HEK293T (cell line): Measurements from ENCODE around the gene WT1.

Experiments used
- FOXA1 ChIP-seq: fragments of 450-650 bp; IDR thresholded peaks from 2 replicates; pipeline ENCODE4 v1.6.1; 2016; ENCODE audit warnings: mild to moderate bottlenecking
- FOXM1 ChIP-seq: fragments of 450-650 bp; IDR thresholded peaks from 2 replicates; pipeline ENCODE4 v1.6.1; 2017; ENCODE audit warnings: mild to moderate bottlenecking, borderline replicate concordance

DNA sequence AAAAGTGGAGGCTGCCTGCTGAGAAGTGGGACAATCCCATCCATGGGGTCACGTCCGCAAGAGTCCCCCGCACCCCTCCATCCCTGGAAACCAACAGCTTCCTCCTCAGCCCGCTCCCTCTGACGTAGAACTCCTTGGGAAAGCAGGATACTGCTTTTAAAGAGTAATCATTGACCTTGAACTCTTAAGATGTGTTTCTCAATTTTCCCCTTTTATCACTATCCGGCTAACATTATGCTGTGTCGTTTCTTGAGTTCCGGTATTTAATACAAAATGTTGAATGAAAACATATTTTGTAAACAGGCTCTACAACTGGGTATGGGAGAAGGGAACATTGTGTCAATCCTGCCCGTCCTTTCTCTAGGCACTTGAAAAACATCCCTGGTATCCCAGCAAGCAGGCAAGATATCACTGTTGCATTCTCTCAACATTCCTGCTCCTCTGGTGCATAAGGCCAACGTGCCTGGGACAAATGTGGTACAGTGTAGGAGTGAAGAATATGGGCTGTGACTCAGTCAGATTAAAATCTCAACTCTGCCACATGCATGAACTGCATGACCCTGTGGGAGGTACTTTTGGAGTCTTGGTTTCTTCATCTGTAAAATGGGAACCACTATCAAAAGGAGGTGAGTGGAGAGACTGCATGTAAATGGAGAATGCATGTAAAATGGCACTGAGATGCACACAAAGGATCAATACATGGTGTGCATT lies 52.8 kb downstream of the WT1 start:
- TF ChIP-seq FOXM1: no peak
- TF ChIP-seq FOXA1: no peak
